Caco-2 (cell line): ENCODE measurements around the gene CEACAM16. TPM values are rescaled to one million over a fixed set of nuclear protein-coding genes. Genes with fewer than 3 reads are reported as not detected.
A peak's percentile ranks its signal among the peaks of the same experiment; 100 is the strongest.

ENCODE experiments used
- BruUV-seq: library from RNA; stranded (reverse); fragments of 400-500 nt; replicated peaks from 2 replicates; lab custom pipeline; 2021; lab: Mats Ljungman, UMichigan
- CTCF ChIA-PET: fragments of 300-600 bp; sonication (Branson Sonifier 250); formaldehyde crosslinking; loops from one replicate; lab custom pipeline; 2022; ENCODE audit warnings: antibody characterized with exemption; lab: Charles Lee
- POLR2A ChIA-PET: fragments of 300-600 bp; sonication (Branson Sonifier 250); formaldehyde crosslinking; loops from one replicate; lab custom pipeline; 2022; ENCODE audit warnings: antibody characterized with exemption; lab: Charles Lee
- DNase-seq, 2 experiments: peaks; one replicate each; pipeline versions ENCODE4 v3.0.0 to v3.0.0-alpha.2; 2020 to 2022
- H3K27me3 ChIP-seq: replicated peaks from 2 replicates; pipeline ENCODE4 v1.6.0; 2011; ENCODE audit warnings: low read length; ENCODE audit not compliant: control insufficient read depth, insufficient read depth
- H3K36me3 ChIP-seq: 2 replicates; pipeline ENCODE4 v1.5.1; 2011; ENCODE audit warnings: low read length; ENCODE audit not compliant: control insufficient read depth, insufficient read depth
- H3K4me1 ChIP-seq: fragments of 250-450 bp; sonication (Bioruptor Pico); 2 replicates; pipeline ENCODE4 v1.5.1; 2020; ENCODE audit warnings: mild to moderate bottlenecking
- H3K4me3 ChIP-seq: 2 replicates; pipeline ENCODE4 v1.5.1; 2011; ENCODE audit warnings: low read depth, mild to moderate bottlenecking, control low read depth, low read length
- H3K9me3 ChIP-seq: fragments of 250-450 bp; sonication (Bioruptor Pico); 2 replicates; pipeline ENCODE4 v1.5.1; 2020; ENCODE audit warnings: mild to moderate bottlenecking, moderate library complexity
- H3K27ac Mint-ChIP-seq: one replicate; pipeline ENCODE4 v1.8.0; 2022; ENCODE audit warnings: mixed read lengths; ENCODE audit not compliant: unreplicated experiment
- H3K27me3 Mint-ChIP-seq: one replicate; pipeline ENCODE4 v1.8.0; 2022; ENCODE audit warnings: mixed read lengths; ENCODE audit not compliant: insufficient read depth, unreplicated experiment
- H3K36me3 Mint-ChIP-seq: one replicate; pipeline ENCODE4 v1.8.0; 2022; ENCODE audit warnings: mild to moderate bottlenecking, mixed read lengths; ENCODE audit not compliant: insufficient read depth, unreplicated experiment
- H3K4me1 Mint-ChIP-seq: one replicate; pipeline ENCODE4 v1.8.0; 2022; ENCODE audit warnings: low read depth, mixed read lengths; ENCODE audit not compliant: unreplicated experiment
- H3K4me3 Mint-ChIP-seq: one replicate; pipeline ENCODE4 v1.8.0; 2022; ENCODE audit warnings: mild to moderate bottlenecking, moderate library complexity, mixed read lengths; ENCODE audit not compliant: unreplicated experiment
- H3K9me3 Mint-ChIP-seq: one replicate; pipeline ENCODE4 v1.8.0; 2022; ENCODE audit warnings: mixed read lengths; ENCODE audit not compliant: unreplicated experiment
- CTCF ChIP-seq, 2 experiments: fragments of 200-600 bp in 1 of 2; IDR thresholded peaks; 1 replicate in 1 of 2; 2 replicates in 1 of 2; pipeline versions ENCODE4 v1.5.1 to v1.8.0; 2011 to 2022; ENCODE audit warnings: antibody characterized with exemption in 1 of 2, control low read depth in 1 of 2, inconsistent platforms in 1 of 2, low read depth in 1 of 2, low read length in 1 of 2, mild to moderate bottlenecking in 1 of 2, moderate library complexity in 1 of 2; ENCODE audit not compliant: insufficient read depth in 1 of 2, severe bottlenecking in 1 of 2, unreplicated experiment in 1 of 2
- intact Hi-C: fragments of 100-400 bp; cut with micrococcal nuclease; formaldehyde crosslinking; loops from one replicate; pipeline ENCODE4 v1.10.0; 2022; ENCODE audit not compliant: unreplicated experiment
- total RNA-seq: library from RNA; stranded (reverse); gene quantifications from 2 replicates; pipeline ENCODE4 v1.2.3, GENCODE V29; 2022

The CEACAM16 gene
- total RNA-seq, 1 experiment from 2014 or later, result not detected

- Mint-ChIP-seq H3K4me3 (no peak overlapping the region), H3K9me3 (no peaks in the 10 kb centered on the region), H3K27ac (no peak overlapping the region), H3K36me3 (no peaks in the 10 kb centered on the region), H3K27me3 (no peaks in the 10 kb centered on the region), H3K4me1 (peaks cover 8% of the 10 kb centered on the region)
- Histone ChIP-seq H3K9me3 (no peaks in the 10 kb centered on the region), H3K4me3 (no peak overlapping the region), H3K36me3 (no peaks in the 10 kb centered on the region), H3K4me1 (peaks cover 16% of the 10 kb centered on the region), H3K27me3 (no peaks in the 10 kb centered on the region)
- BruUV-seq, result no TSS peak
- no peak for TF ChIP-seq CTCF (IDR thresholded peaks at IDR 0.05; ENCODE audit: insufficient read depth in 1 of 2, low read depth in 1 of 2, low read length in 1 of 2, severe bottlenecking in 1 of 2, unreplicated experiment in 1 of 2)
- POLR2A ChIA-PET, result no interaction called here
- CTCF ChIA-PET, result no interaction called here
- intact Hi-C loops, result no loop called here
- DNase-seq, result no peak
Measured at GRCh38 chr19:44675521-44675920, 23.4 kb upstream of the CEACAM16 start.

GRCh38 chr19:44677019-44677811 is 21.7 kb upstream of the CEACAM16 start:
- TF ChIP-seq CTCF (IDR thresholded peaks at IDR 0.05; ENCODE audit: insufficient read depth in 1 of 2, low read depth in 1 of 2, low read length in 1 of 2, severe bottlenecking in 1 of 2, unreplicated experiment in 1 of 2), result no peak
- Histone ChIP-seq H3K27me3 (no peaks in the 10 kb centered on the region), H3K4me1 (peaks cover 18% of the 10 kb centered on the region), H3K4me3 (no peak overlapping the region; the same call in 1 of the 2 replicates), H3K36me3 (no peaks in the 10 kb centered on the region), H3K9me3 (no peaks in the 10 kb centered on the region)
- DNase-seq, result peak; percentile 79 to 83
- Mint-ChIP-seq H3K9me3 (no peaks in the 10 kb centered on the region), H3K27me3 (no peaks in the 10 kb centered on the region), H3K27ac (peak overlapping the region; percentile 84), H3K4me3 (peak overlapping the region; percentile 65), H3K4me1 (peaks cover 8% of the 10 kb centered on the region), H3K36me3 (no peaks in the 10 kb centered on the region)
- ChIA-PET POLR2A (interaction anchor here (1.0 to 1.1 kb wide), 2 partner anchors 33 to 130 kb away, joined by 3 read pairs; partner anchors contain the start of gene PVR), CTCF (interaction anchor here (0.6 to 1.5 kb wide), 5 partner anchors 24 to 106 kb away, joined by 3 to 4 read pairs (median 4); no protein-coding TSS in a partner anchor)
- TSS peak; percentile 95 for BruUV-seq
- intact Hi-C loops, result no loop called here

GRCh38 chr19:44680536-44680935 is 18.4 kb upstream of the CEACAM16 start:
- no peak for TF ChIP-seq CTCF (IDR thresholded peaks at IDR 0.05; ENCODE audit: insufficient read depth in 1 of 2, low read depth in 1 of 2, low read length in 1 of 2, severe bottlenecking in 1 of 2, unreplicated experiment in 1 of 2)
- Histone ChIP-seq H3K27me3 (no peaks in the 10 kb centered on the region), H3K36me3 (no peaks in the 10 kb centered on the region; the same call in 1 of the 2 replicates), H3K9me3 (no peaks in the 10 kb centered on the region), H3K4me3 (no peak overlapping the region), H3K4me1 (peaks cover 20% of the 10 kb centered on the region)
- Mint-ChIP-seq H3K27me3 (no peaks in the 10 kb centered on the region), H3K4me3 (no peak overlapping the region), H3K27ac (no peak overlapping the region), H3K9me3 (no peaks in the 10 kb centered on the region), H3K4me1 (peaks cover 21% of the 10 kb centered on the region), H3K36me3 (no peaks in the 10 kb centered on the region)
- no TSS peak for BruUV-seq
- no peak for DNase-seq
- POLR2A ChIA-PET, result no interaction called here
- intact Hi-C loops, result no loop called here
- CTCF ChIA-PET, result no interaction called here
